Measurements from ENCODE around the gene FOXO1.
A peak's percentile ranks its signal among the peaks of the same experiment; 100 is the strongest.

FOXO1 gene

DNA sequence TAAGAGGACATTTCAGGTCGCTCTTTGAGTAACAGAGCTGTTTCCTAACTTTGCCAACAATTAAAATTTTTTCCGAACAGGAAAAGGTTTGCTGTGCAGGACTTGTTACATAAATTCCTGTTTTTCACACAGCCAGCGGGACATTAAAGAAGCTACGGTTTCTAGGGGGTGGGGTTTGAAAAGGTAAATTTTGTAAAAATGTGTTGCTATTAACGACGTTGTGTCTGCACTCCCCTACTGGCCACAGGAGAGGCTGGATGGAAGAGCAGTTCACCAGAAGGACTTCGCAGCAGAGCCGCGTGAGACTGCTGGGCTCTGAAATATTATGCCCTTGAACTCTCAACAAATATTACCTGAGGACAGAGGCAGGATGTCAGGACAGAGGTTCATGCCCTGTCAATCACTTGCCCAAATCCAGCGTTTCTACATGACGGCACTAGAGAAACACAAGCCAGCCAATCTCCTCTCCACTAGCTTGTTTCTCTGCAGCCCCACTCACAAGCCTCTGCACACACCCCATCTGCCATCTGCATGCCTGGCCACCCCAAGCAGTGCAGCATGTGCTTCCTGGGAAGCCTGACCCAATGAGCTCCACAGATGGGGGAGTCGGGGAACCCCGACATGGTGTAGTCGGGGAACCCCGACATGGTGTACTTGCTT lies 102.0 kb downstream of the FOXO1 start:
- no peaks in the 10 kb centered on the region for H3K9me2 ChIP-seq (ENCODE audit: low read depth, low read length)
- H3K9me3 ChIP-seq (ENCODE audit: low read length): no peaks in the 10 kb centered on the region
- H4K20me1 ChIP-seq (ENCODE audit: insufficient read depth, low read length): no peaks in the 10 kb centered on the region
- H3F3A ChIP-seq (ENCODE audit: insufficient read depth, low read length): no peaks in the 10 kb centered on the region
- peak overlapping the region; percentile 63 for H3K4me2 ChIP-seq (ENCODE audit: low read length)
- peaks cover 96% of the 10 kb centered on the region for H3K79me2 ChIP-seq (ENCODE audit: insufficient read depth, low read length)
- TF ChIP-seq EZH2 (IDR thresholded peaks at IDR 0.05; ENCODE audit: borderline replicate concordance, low read length): no peak
- TF ChIP-seq, protein P1, sequence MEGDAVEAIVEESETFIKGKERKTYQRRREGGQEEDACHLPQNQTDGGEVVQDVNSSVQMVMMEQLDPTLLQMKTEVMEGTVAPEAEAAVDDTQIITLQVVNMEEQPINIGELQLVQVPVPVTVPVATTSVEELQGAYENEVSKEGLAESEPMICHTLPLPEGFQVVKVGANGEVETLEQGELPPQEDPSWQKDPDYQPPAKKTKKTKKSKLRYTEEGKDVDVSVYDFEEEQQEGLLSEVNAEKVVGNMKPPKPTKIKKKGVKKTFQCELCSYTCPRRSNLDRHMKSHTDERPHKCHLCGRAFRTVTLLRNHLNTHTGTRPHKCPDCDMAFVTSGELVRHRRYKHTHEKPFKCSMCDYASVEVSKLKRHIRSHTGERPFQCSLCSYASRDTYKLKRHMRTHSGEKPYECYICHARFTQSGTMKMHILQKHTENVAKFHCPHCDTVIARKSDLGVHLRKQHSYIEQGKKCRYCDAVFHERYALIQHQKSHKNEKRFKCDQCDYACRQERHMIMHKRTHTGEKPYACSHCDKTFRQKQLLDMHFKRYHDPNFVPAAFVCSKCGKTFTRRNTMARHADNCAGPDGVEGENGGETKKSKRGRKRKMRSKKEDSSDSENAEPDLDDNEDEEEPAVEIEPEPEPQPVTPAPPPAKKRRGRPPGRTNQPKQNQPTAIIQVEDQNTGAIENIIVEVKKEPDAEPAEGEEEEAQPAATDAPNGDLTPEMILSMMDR (IDR thresholded peaks at IDR 0.05; ENCODE audit: low read length): peak; percentile 31; the same call in 1 of the 2 replicates
- H3K4me1 ChIP-seq (ENCODE audit: insufficient read depth, low read length, severe bottlenecking): peaks cover 75% of the 10 kb centered on the region
- peaks cover 24% of the 10 kb centered on the region for H3K36me3 ChIP-seq (ENCODE audit: insufficient read depth, low read length)
- peak overlapping the region; percentile 18; the same call in 1 of the 2 replicates for H3K9ac ChIP-seq (ENCODE audit: low read length)
- no peak overlapping the region for H2AFZ ChIP-seq (ENCODE audit: low read length)
- no peaks in the 10 kb centered on the region for H3K27me3 ChIP-seq (ENCODE audit: insufficient read depth, low read length)
- H3K4me3 ChIP-seq (ENCODE audit: low read depth, low read length, poor library complexity, severe bottlenecking): peak overlapping the region; percentile 21
- H3K27ac ChIP-seq (ENCODE audit: low read depth, low read length, poor library complexity, severe bottlenecking): peak overlapping the region; percentile 43

DNA sequence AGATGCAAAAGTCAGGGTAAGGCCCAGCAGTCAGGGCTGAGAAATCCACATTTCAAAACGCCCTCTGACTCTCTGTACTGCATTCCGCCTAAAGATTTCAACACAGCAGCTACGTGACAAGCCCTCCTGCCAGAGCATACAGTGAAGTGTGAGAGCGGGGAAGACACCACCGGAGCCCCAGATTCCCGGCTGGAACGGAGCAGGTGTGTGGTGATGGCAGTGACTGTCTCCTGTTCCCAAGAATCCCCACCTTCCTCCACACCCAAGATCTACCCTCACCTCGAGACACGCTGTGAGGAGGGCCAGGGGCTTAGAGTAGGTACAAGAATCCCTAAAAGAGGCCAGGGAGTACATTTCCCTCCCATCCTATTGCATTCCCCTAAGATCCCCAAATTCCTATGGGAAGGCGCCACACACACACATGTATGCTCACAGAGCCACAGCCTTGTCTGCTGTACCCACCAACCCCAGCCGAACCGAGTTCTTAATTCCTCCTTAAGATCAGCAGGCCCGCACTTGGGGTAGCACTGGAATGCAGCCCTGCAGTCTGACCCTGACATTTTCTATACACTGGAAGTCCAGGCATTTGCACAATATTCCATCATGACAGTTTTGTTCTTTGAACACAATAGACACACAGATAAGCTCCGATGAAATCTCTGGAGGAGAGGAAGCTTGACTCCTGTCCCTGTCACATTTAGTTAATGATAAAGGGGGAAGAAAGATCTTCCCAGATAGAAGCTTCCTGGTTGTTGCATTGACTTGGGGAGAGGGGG lies 102.9 kb downstream of the FOXO1 start:
- H4K20me1 ChIP-seq (ENCODE audit: insufficient read depth, low read length): no peaks in the 10 kb centered on the region

DNA sequence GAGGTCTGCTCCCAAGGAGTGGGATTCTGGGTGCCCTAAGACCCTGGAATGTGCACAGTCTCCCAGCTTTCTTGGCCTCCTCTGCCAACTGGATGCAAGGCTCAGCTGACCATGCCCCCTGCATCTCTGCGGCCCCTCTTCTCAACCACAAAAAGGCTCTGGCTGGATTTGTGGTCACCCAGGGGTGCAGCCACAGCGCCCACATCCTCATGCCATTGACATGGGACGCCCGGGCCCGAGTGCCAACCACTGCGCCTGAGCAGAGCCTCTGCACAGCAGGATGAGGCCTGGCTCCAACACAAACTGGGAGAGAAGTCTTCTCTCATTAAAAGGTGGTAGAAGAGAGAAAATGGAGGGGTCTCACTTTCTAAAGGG lies 103.5 kb downstream of the FOXO1 start:
- no peaks in the 10 kb centered on the region for H3K9me2 ChIP-seq (ENCODE audit: low read depth, low read length)
- peaks cover 96% of the 10 kb centered on the region for H3K79me2 ChIP-seq (ENCODE audit: insufficient read depth, low read length)
- H3K4me2 ChIP-seq (ENCODE audit: low read length): peak overlapping the region; percentile 63; the same call in 1 of the 2 replicates
- H3K27ac ChIP-seq (ENCODE audit: low read depth, low read length, poor library complexity, severe bottlenecking): peak overlapping the region; percentile 66
- H4K20me1 ChIP-seq (ENCODE audit: insufficient read depth, low read length): no peaks in the 10 kb centered on the region
- no peaks in the 10 kb centered on the region for H3K27me3 ChIP-seq (ENCODE audit: insufficient read depth, low read length)
- H2AFZ ChIP-seq (ENCODE audit: low read length): no peak overlapping the region
- no peak overlapping the region; the same call in 1 of the 2 replicates for H3K9ac ChIP-seq (ENCODE audit: low read length)
- TF ChIP-seq EZH2 (IDR thresholded peaks at IDR 0.05; ENCODE audit: borderline replicate concordance, low read length): no peak
- TF ChIP-seq, protein P1 (IDR thresholded peaks at IDR 0.05; ENCODE audit: low read length): no peak
- H3K4me1 ChIP-seq (ENCODE audit: insufficient read depth, low read length, severe bottlenecking): peaks cover 75% of the 10 kb centered on the region
- H3K4me3 ChIP-seq (ENCODE audit: low read depth, low read length, poor library complexity, severe bottlenecking): no peak overlapping the region
- H3K9me3 ChIP-seq (ENCODE audit: low read length): no peaks in the 10 kb centered on the region
- no peaks in the 10 kb centered on the region for H3F3A ChIP-seq (ENCODE audit: insufficient read depth, low read length)
- peaks cover 31% of the 10 kb centered on the region for H3K36me3 ChIP-seq (ENCODE audit: insufficient read depth, low read length)

More for the DNA sequence above, 102.9 kb downstream of the FOXO1 start:
- TF ChIP-seq, protein P1 (IDR thresholded peaks at IDR 0.05; ENCODE audit: low read length): no peak
- TF ChIP-seq EZH2 (IDR thresholded peaks at IDR 0.05; ENCODE audit: borderline replicate concordance, low read length): no peak
- no peaks in the 10 kb centered on the region for H3K27me3 ChIP-seq (ENCODE audit: insufficient read depth, low read length)
- H3K9me2 ChIP-seq (ENCODE audit: low read depth, low read length): no peaks in the 10 kb centered on the region
- no peak overlapping the region for H2AFZ ChIP-seq (ENCODE audit: low read length)
- H3K9ac ChIP-seq (ENCODE audit: low read length): peak overlapping the region; percentile 36; the same call in 1 of the 2 replicates
- peaks cover 96% of the 10 kb centered on the region for H3K79me2 ChIP-seq (ENCODE audit: insufficient read depth, low read length)
- peaks cover 75% of the 10 kb centered on the region for H3K4me1 ChIP-seq (ENCODE audit: insufficient read depth, low read length, severe bottlenecking)
- no peaks in the 10 kb centered on the region for H3F3A ChIP-seq (ENCODE audit: insufficient read depth, low read length)
- H3K9me3 ChIP-seq (ENCODE audit: low read length): no peaks in the 10 kb centered on the region
- peak overlapping the region; percentile 63; the same call in 1 of the 2 replicates for H3K4me2 ChIP-seq (ENCODE audit: low read length)
- H3K4me3 ChIP-seq (ENCODE audit: low read depth, low read length, poor library complexity, severe bottlenecking): no peak overlapping the region
- H3K36me3 ChIP-seq (ENCODE audit: insufficient read depth, low read length): peaks cover 27% of the 10 kb centered on the region
- H3K27ac ChIP-seq (ENCODE audit: low read depth, low read length, poor library complexity, severe bottlenecking): peak overlapping the region; percentile 66
